ENCODE data around the gene DISP2. TPM values are rescaled to one million over a fixed set of nuclear protein-coding genes. Genes with fewer than 3 reads are reported as not detected.

Gene DISP2
- total and polyA plus RNA-seq, 4 donors: under 0.01 to 0.23 (median under 0.01) TPM; not detected in 1

DNA sequence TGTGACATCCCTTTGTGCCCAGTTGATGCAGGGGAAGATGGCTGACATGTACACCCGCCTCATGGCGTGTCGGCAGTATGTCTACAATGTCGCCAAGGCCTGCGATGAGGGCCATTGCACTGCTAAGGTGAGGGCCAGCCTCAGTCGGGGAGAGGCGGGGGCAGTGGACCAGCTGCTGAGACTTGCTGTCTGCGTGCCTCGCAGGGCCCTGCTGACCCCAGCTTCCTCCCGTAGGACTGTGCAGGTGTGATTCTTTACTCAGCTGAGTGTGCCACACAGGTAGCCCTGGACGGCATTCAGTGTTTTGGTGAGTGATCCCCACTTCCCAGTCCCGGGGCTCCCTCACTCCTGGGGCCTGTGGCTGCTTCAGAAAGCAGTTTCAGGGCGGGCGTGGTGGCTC, 58.0 kb downstream of the DISP2 start:
- no peak for DNase-seq (ENCODE audit: low spot score)
- peaks cover 16 to 35% (median 32%) of the 10 kb centered on the region in 4 donors for H3K4me1 ChIP-seq (ENCODE audit: control insufficient read depth in 4 of 4, insufficient read depth in 4 of 4, low read length in 3 of 4)
- 96% methylated on average over 14 of the region's 14 CpGs for WGBS
- TF ChIP-seq, protein P1, sequence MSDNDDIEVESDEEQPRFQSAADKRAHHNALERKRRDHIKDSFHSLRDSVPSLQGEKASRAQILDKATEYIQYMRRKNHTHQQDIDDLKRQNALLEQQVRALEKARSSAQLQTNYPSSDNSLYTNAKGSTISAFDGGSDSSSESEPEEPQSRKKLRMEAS (IDR thresholded peaks at IDR 0.05): no peak
- TF ChIP-seq SP1 (IDR thresholded peaks at IDR 0.05): no peak
- H3K36me3 ChIP-seq (ENCODE audit: control insufficient read depth in 4 of 4, insufficient read depth in 3 of 4, low read depth in 1 of 4, low read length in 3 of 4): peaks cover 13 to 50% (median 31%) of the 10 kb centered on the region in 4 donors
- H3K27me3 ChIP-seq (ENCODE audit: control insufficient read depth in 4 of 4, insufficient read depth in 4 of 4, low read length in 3 of 4): no peaks in the 10 kb centered on the region
- no peaks in the 10 kb centered on the region for H3K9me3 ChIP-seq (ENCODE audit: control insufficient read depth in 4 of 4, low read length in 3 of 4)
- H3K9ac ChIP-seq (ENCODE audit: low read depth in 1 of 2, low read length in 2 of 2): no peak overlapping the region
- H3K4me3 ChIP-seq (ENCODE audit: low read depth in 1 of 3, low read length in 3 of 3): no peak overlapping the region
- no peak overlapping the region for H3K27ac ChIP-seq (ENCODE audit: low read depth in 1 of 2, low read length in 2 of 2)

DNA sequence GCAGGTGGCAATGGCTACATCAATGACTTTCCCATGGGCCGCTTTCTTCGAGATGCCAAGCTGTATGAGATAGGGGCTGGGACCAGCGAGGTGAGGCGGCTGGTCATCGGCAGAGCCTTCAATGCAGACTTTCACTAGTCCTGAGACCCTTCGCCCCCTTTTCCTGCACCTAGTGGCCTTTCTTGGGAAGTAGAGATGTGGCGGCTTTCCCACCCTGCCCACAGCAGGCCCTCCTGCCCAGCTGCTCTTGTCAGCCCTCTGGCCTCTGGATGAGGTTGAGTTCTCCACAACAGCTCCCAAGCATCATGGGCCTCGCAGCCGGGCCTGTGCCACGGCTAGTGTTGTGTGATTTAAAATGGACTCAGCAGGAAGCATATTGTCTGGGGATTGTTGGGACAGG, 60.1 kb downstream of the DISP2 start:
- no peak overlapping the region for H3K4me3 ChIP-seq (ENCODE audit: low read depth in 1 of 3, low read length in 3 of 3)
- 95% methylated on average over 10 of the region's 10 CpGs for WGBS
- no peaks in the 10 kb centered on the region for H3K27me3 ChIP-seq (ENCODE audit: control insufficient read depth in 4 of 4, insufficient read depth in 4 of 4, low read length in 3 of 4)
- no peak overlapping the region for H3K27ac ChIP-seq (ENCODE audit: low read depth in 1 of 2, low read length in 2 of 2)
- H3K4me1 ChIP-seq (ENCODE audit: control insufficient read depth in 4 of 4, insufficient read depth in 4 of 4, low read length in 3 of 4): peaks cover 9 to 25% (median 24%) of the 10 kb centered on the region in 4 donors
- peaks cover 12 to 40% (median 25%) of the 10 kb centered on the region in 4 donors for H3K36me3 ChIP-seq (ENCODE audit: control insufficient read depth in 4 of 4, insufficient read depth in 3 of 4, low read depth in 1 of 4, low read length in 3 of 4)
- no peaks in the 10 kb centered on the region for H3K9me3 ChIP-seq (ENCODE audit: control insufficient read depth in 4 of 4, low read length in 3 of 4)
- DNase-seq (ENCODE audit: low spot score): no peak
- TF ChIP-seq, protein P2, sequence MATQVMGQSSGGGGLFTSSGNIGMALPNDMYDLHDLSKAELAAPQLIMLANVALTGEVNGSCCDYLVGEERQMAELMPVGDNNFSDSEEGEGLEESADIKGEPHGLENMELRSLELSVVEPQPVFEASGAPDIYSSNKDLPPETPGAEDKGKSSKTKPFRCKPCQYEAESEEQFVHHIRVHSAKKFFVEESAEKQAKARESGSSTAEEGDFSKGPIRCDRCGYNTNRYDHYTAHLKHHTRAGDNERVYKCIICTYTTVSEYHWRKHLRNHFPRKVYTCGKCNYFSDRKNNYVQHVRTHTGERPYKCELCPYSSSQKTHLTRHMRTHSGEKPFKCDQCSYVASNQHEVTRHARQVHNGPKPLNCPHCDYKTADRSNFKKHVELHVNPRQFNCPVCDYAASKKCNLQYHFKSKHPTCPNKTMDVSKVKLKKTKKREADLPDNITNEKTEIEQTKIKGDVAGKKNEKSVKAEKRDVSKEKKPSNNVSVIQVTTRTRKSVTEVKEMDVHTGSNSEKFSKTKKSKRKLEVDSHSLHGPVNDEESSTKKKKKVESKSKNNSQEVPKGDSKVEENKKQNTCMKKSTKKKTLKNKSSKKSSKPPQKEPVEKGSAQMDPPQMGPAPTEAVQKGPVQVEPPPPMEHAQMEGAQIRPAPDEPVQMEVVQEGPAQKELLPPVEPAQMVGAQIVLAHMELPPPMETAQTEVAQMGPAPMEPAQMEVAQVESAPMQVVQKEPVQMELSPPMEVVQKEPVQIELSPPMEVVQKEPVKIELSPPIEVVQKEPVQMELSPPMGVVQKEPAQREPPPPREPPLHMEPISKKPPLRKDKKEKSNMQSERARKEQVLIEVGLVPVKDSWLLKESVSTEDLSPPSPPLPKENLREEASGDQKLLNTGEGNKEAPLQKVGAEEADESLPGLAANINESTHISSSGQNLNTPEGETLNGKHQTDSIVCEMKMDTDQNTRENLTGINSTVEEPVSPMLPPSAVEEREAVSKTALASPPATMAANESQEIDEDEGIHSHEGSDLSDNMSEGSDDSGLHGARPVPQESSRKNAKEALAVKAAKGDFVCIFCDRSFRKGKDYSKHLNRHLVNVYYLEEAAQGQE (IDR thresholded peaks at IDR 0.05): no peak
- TF ChIP-seq, protein P1 (IDR thresholded peaks at IDR 0.05): no peak
- TF ChIP-seq RXRA (IDR thresholded peaks at IDR 0.05): no peak
- TF ChIP-seq HNF4A (conservative IDR thresholded peaks at IDR 0.05): no peak
- TF ChIP-seq, protein P3, sequence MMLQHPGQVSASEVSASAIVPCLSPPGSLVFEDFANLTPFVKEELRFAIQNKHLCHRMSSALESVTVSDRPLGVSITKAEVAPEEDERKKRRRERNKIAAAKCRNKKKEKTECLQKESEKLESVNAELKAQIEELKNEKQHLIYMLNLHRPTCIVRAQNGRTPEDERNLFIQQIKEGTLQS (IDR thresholded peaks at IDR 0.05): no peak
- TF ChIP-seq SP1 (IDR thresholded peaks at IDR 0.05): no peak
- H3K9ac ChIP-seq (ENCODE audit: low read depth in 1 of 2, low read length in 2 of 2): no peak overlapping the region

DNA sequence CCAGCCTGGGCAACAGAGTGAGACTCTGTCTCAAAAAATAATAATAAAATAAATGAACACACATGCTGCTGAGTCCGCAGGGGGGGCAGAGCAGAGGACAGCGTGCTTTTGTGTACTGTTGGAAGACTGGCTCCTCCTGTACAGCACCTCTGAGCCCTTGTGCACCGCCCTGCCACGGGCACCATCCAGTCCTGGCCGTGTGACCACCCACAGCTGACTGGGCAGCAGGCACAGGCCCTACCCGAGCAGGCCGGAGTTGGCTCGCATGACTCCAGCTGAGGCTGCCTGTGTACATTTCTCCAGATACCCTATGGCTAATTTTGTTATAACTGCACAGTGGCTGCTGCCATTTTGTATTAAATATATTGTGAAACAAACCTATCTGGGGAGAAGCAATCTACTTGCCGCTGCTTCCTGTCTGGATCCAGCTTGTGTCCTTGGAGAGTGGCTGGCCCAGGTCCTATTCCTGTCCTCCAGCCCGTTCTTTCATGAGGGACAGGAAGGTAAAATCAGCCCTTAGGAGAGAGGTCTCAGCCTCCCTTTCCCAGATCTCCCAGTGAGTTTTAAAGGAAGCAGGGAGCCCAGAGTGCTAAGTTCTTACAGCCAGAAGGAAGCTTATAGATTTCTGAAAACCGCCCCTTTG, 62.2 kb downstream of the DISP2 start:
- no peak overlapping the region for H3K9ac ChIP-seq (ENCODE audit: low read depth in 1 of 2, low read length in 2 of 2)
- H3K4me3 ChIP-seq (ENCODE audit: low read depth in 1 of 3, low read length in 3 of 3): no peak overlapping the region
- 63% methylated on average over 11 of the region's 11 CpGs for WGBS
- peak; percentile 33 for TF ChIP-seq YY1 (IDR thresholded peaks at IDR 0.05)
- TF ChIP-seq RAD21 (IDR thresholded peaks at IDR 0.05): no peak
- H3K27ac ChIP-seq (ENCODE audit: low read depth in 1 of 2, low read length in 2 of 2): no peak overlapping the region
- DNase-seq (ENCODE audit: low spot score): no peak
- H3K27me3 ChIP-seq (ENCODE audit: control insufficient read depth in 4 of 4, insufficient read depth in 4 of 4, low read length in 3 of 4): no peaks in the 10 kb centered on the region
- peaks cover 7 to 24% (median 21%) of the 10 kb centered on the region in 4 donors for H3K4me1 ChIP-seq (ENCODE audit: control insufficient read depth in 4 of 4, insufficient read depth in 4 of 4, low read length in 3 of 4)
- H3K9me3 ChIP-seq (ENCODE audit: control insufficient read depth in 4 of 4, low read length in 3 of 4): no peaks in the 10 kb centered on the region
- H3K36me3 ChIP-seq (ENCODE audit: control insufficient read depth in 4 of 4, insufficient read depth in 3 of 4, low read depth in 1 of 4, low read length in 3 of 4): peaks cover 3 to 27% (median 12%) of the 10 kb centered on the region in 4 donors

Measured in liver (tissue), 9 donors.